Stimulated activated naive B cell treated with anti-CD40 and anti-IgM and Interleukin-4, amounts not matched to agents 10 μg/mL and 1 μg/mL and 100 μg/mL, for 72 hours (primary cell): ENCODE measurements around the gene ELFN2.
"Not testable (repeated sequence)": the region's sequence is repeated elsewhere in the genome, so short reads cannot be mapped to it uniquely, and the experiment has no call there.

Experiments used
- ATAC-seq, 2 donors: fragments of 150-1000 bp; cut with Tn5 transposase; replicated peaks; 2 replicates each; pipeline ENCODE4 v1.10.0; 2021; ENCODE audit warnings: moderate library complexity in 1 of 2
- DNase-seq: peaks from one replicate; pipeline ENCODE4 v3.0.0; 2021
- H3K27ac Mint-ChIP-seq: one replicate; pipeline ENCODE4 v1.8.0; 2022; ENCODE audit warnings: mild to moderate bottlenecking, mixed read lengths
- H3K27me3 Mint-ChIP-seq, 2 donors: one replicate each; pipeline ENCODE4 v1.8.0; 2022; ENCODE audit warnings: mixed read lengths in 2 of 2
- H3K36me3 Mint-ChIP-seq, 2 donors: one replicate each; pipeline ENCODE4 v1.8.0; 2022; ENCODE audit warnings: mixed read lengths in 2 of 2, mild to moderate bottlenecking in 1 of 2
- H3K4me1 Mint-ChIP-seq, 2 donors: one replicate each; pipeline ENCODE4 v1.8.0; 2022; ENCODE audit warnings: mixed read lengths in 2 of 2, mild to moderate bottlenecking in 1 of 2
- H3K4me3 Mint-ChIP-seq, 2 donors: one replicate each; pipeline ENCODE4 v1.8.0; 2022; ENCODE audit warnings: mild to moderate bottlenecking in 2 of 2, mixed read lengths in 2 of 2, moderate library complexity in 1 of 2
- H3K9me3 Mint-ChIP-seq, 2 donors: one replicate each; pipeline ENCODE4 v1.8.0; 2022; ENCODE audit warnings: mixed read lengths in 2 of 2, mild to moderate bottlenecking in 1 of 2

ELFN2 gene

GRCh38 chr22:37402184-37402506 is 25.1 kb downstream of the ELFN2 start:
- ATAC-seq = no peak
- Mint-ChIP-seq H3K27me3 (peaks cover 13 to 15% of the 10 kb centered on the region in 2 donors), H3K4me1 (peaks cover 0 to 3% of the 10 kb centered on the region in 2 donors), H3K27ac (no peak overlapping the region), H3K9me3 (no peaks in the 10 kb centered on the region), H3K36me3 (no peaks in the 10 kb centered on the region), H3K4me3 (no peak overlapping the region)
- no peak for DNase-seq

GRCh38 chr22:37401401-37402183 is 25.7 kb downstream of the ELFN2 start:
- H3K36me3 Mint-ChIP-seq = no peaks in the 10 kb centered on the region
- no peak for ATAC-seq
- no peak for DNase-seq
- no peak overlapping the region for H3K27ac Mint-ChIP-seq
- no peaks in the 10 kb centered on the region for H3K9me3 Mint-ChIP-seq
- peaks cover 0 to 5% of the 10 kb centered on the region in 2 donors for H3K4me1 Mint-ChIP-seq
- H3K4me3 Mint-ChIP-seq = no peak overlapping the region
- H3K27me3 Mint-ChIP-seq = peaks cover 18 to 19% of the 10 kb centered on the region in 2 donors

- no peak for DNase-seq
- H3K4me1 Mint-ChIP-seq = peaks cover 0 to 5% of the 10 kb centered on the region in 2 donors
- ATAC-seq = no peak
- H3K36me3 Mint-ChIP-seq = no peaks in the 10 kb centered on the region
- no peak overlapping the region for H3K27ac Mint-ChIP-seq
- no peaks in the 10 kb centered on the region for H3K9me3 Mint-ChIP-seq
- peaks cover 19 to 22% of the 10 kb centered on the region in 2 donors for H3K27me3 Mint-ChIP-seq
- no peak overlapping the region for H3K4me3 Mint-ChIP-seq
Measured at GRCh38 chr22:37400719-37401118, 26.6 kb downstream of the ELFN2 start.

GRCh38 chr22:37399457-37399856 is 27.8 kb downstream of the ELFN2 start:
- not testable (repeated sequence) for H3K4me1 Mint-ChIP-seq, H3K4me3 Mint-ChIP-seq, ATAC-seq, H3K36me3 Mint-ChIP-seq, DNase-seq, H3K9me3 Mint-ChIP-seq, H3K27ac Mint-ChIP-seq
- peaks cover 19 to 22% of the 10 kb centered on the region in 2 donors for H3K27me3 Mint-ChIP-seq

- Mint-ChIP-seq H3K27ac (no peak overlapping the region), H3K4me1 (peaks cover 0 to 3% of the 10 kb centered on the region in 2 donors), H3K36me3 (no peaks in the 10 kb centered on the region), H3K4me3 (no peak overlapping the region), H3K9me3 (no peaks in the 10 kb centered on the region), H3K27me3 (peaks cover 14 to 22% of the 10 kb centered on the region in 2 donors)
- no peak for ATAC-seq
- DNase-seq = no peak
Measured at GRCh38 chr22:37397226-37397625, 30.1 kb downstream of the ELFN2 start.

- ATAC-seq (no peak), DNase-seq (no peak)
- no peaks in the 10 kb centered on the region for H3K36me3 Mint-ChIP-seq
- peaks cover 14 to 22% of the 10 kb centered on the region in 2 donors for H3K27me3 Mint-ChIP-seq
- H3K4me3 Mint-ChIP-seq = no peak overlapping the region
- H3K27ac Mint-ChIP-seq = no peak overlapping the region
- no peaks in the 10 kb centered on the region for H3K9me3 Mint-ChIP-seq
- H3K4me1 Mint-ChIP-seq = peaks cover 0 to 3% of the 10 kb centered on the region in 2 donors
Measured at GRCh38 chr22:37396488-37397084, 30.7 kb downstream of the ELFN2 start.

GRCh38 chr22:37394341-37394740 is 32.9 kb downstream of the ELFN2 start:
- no peak for ATAC-seq

GRCh38 chr22:37393746-37394145 is 33.5 kb downstream of the ELFN2 start:
- H3K27ac Mint-ChIP-seq = no peak overlapping the region
- ATAC-seq (no peak), DNase-seq (no peak)
- H3K36me3 Mint-ChIP-seq = no peaks in the 10 kb centered on the region
- H3K9me3 Mint-ChIP-seq = no peaks in the 10 kb centered on the region
- H3K27me3 Mint-ChIP-seq = peaks cover 11 to 18% of the 10 kb centered on the region in 2 donors
- H3K4me3 Mint-ChIP-seq = no peak overlapping the region
- H3K4me1 Mint-ChIP-seq = peaks cover 0 to 3% of the 10 kb centered on the region in 2 donors

More at GRCh38 chr22:37394341-37394740, 32.9 kb downstream of the ELFN2 start:
- H3K4me3 Mint-ChIP-seq = no peak overlapping the region
- H3K9me3 Mint-ChIP-seq = no peaks in the 10 kb centered on the region
- peaks cover 11 to 22% of the 10 kb centered on the region in 2 donors for H3K27me3 Mint-ChIP-seq
- H3K27ac Mint-ChIP-seq = no peak overlapping the region
- H3K36me3 Mint-ChIP-seq = no peaks in the 10 kb centered on the region
- peaks cover 0 to 3% of the 10 kb centered on the region in 2 donors for H3K4me1 Mint-ChIP-seq
- DNase-seq = no peak

GRCh38 chr22:37392721-37393328 is 34.5 kb downstream of the ELFN2 start:
- no peak overlapping the region for H3K27ac Mint-ChIP-seq
- H3K27me3 Mint-ChIP-seq = peaks cover 18 to 19% of the 10 kb centered on the region in 2 donors
- no peaks in the 10 kb centered on the region for H3K36me3 Mint-ChIP-seq
- H3K4me1 Mint-ChIP-seq = peaks cover 0 to 6% of the 10 kb centered on the region in 2 donors
- DNase-seq = no peak
- no peak for ATAC-seq
- no peaks in the 10 kb centered on the region for H3K9me3 Mint-ChIP-seq
- H3K4me3 Mint-ChIP-seq = no peak overlapping the region

GRCh38 chr22:37391702-37392101 is 35.6 kb downstream of the ELFN2 start:
- Mint-ChIP-seq H3K27ac (no peak overlapping the region), H3K9me3 (no peaks in the 10 kb centered on the region), H3K36me3 (no peaks in the 10 kb centered on the region), H3K4me3 (no peak overlapping the region), H3K4me1 (peaks cover 7 to 13% of the 10 kb centered on the region in 2 donors), H3K27me3 (peaks cover 21% of the 10 kb centered on the region in 2 donors)
- no peak for ATAC-seq
- DNase-seq = no peak

GRCh38 chr22:37390075-37390474 is 37.2 kb downstream of the ELFN2 start:
- peaks cover 7 to 12% of the 10 kb centered on the region in 2 donors for H3K4me1 Mint-ChIP-seq
- H3K9me3 Mint-ChIP-seq = no peaks in the 10 kb centered on the region
- peaks cover 25 to 29% of the 10 kb centered on the region in 2 donors for H3K27me3 Mint-ChIP-seq
- no peaks in the 10 kb centered on the region for H3K36me3 Mint-ChIP-seq
- DNase-seq (no peak), ATAC-seq (no peak)
- H3K4me3 Mint-ChIP-seq = no peak overlapping the region
- no peak overlapping the region for H3K27ac Mint-ChIP-seq

- Mint-ChIP-seq H3K36me3 (no peaks in the 10 kb centered on the region), H3K4me3 (no peak overlapping the region), H3K27me3 (peaks cover 28 to 34% of the 10 kb centered on the region in 2 donors), H3K9me3 (no peaks in the 10 kb centered on the region), H3K27ac (no peak overlapping the region), H3K4me1 (peaks cover 11 to 13% of the 10 kb centered on the region in 2 donors)
- DNase-seq (no peak), ATAC-seq (no peak)
Measured at GRCh38 chr22:37388538-37388937, 38.7 kb downstream of the ELFN2 start.

- no peak for ATAC-seq
- no peak overlapping the region for H3K27ac Mint-ChIP-seq
Measured at GRCh38 chr22:37387793-37388192, 39.5 kb downstream of the ELFN2 start.

GRCh38 chr22:37386441-37386840 is 40.8 kb downstream of the ELFN2 start:
- H3K36me3 Mint-ChIP-seq = no peaks in the 10 kb centered on the region
- H3K27me3 Mint-ChIP-seq = peaks cover 45 to 53% of the 10 kb centered on the region in 2 donors
- peaks cover 24 to 26% of the 10 kb centered on the region in 2 donors for H3K4me1 Mint-ChIP-seq

More at GRCh38 chr22:37387793-37388192, 39.5 kb downstream of the ELFN2 start:
- Mint-ChIP-seq H3K4me3 (no peak overlapping the region), H3K4me1 (peaks cover 19 to 21% of the 10 kb centered on the region in 2 donors), H3K27me3 (peaks cover 35 to 42% of the 10 kb centered on the region in 2 donors), H3K36me3 (no peaks in the 10 kb centered on the region), H3K9me3 (no peaks in the 10 kb centered on the region)
- no peak for DNase-seq

More at GRCh38 chr22:37386441-37386840, 40.8 kb downstream of the ELFN2 start:
- Mint-ChIP-seq H3K27ac (no peak overlapping the region), H3K9me3 (no peaks in the 10 kb centered on the region), H3K4me3 (no peak overlapping the region)
- ATAC-seq = no peak
- DNase-seq = no peak
